NCI-H446 treated with DMSO at 0.1 percent for 48 hours (cell line): ENCODE measurements around the gene SLC45A1.
"Not testable (repeated sequence)": the region's sequence is repeated elsewhere in the genome, so short reads cannot be mapped to it uniquely, and the experiment has no call there.

Experiments
- DNase-seq: peaks from one replicate; lab custom pipeline; 2025; lab: John Stamatoyannopoulos, UW

SLC45A1 gene

DNA sequence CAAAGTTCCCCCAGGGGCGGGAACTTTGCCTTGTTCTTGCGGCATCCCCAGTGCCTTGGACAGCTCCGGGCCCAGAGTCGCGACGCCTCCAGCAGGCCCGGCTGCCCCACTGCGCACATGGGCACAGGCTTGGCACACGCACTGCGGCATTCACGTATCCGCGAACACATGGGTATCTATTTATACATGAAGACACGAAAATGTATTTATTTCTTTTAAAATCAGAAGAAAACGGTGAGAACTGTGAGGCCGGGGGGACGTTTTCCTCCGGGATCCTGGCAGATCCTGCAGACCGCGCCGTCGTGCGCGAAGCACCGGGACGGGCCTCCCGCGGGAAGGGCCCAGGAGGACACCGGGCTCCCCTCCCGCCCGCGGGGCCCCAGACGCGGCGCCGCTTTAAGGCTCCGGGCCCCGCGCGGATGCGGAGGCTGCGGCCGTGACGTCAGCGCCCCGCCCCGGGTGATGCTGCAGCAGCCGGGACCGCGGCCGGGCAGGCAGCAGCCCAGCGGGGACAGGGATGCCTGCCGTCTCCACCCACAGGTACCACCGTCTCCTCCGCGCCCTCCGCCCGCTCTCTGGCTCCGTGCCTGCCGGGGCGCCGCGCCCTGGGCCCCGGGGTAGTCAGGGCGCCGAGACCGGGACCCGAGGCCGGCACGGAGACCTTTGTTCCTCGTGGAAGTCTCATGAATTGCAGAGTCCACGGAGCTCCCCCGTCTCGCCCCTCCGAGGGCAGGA, at the start of gene SLC45A1:
TSS of gene SLC45A1 (plus strand) at position 468 of the 735 bp plus-strand sequence. CDS start 6,216 bp downstream, outside the sequence.
- peak; percentile 39 for DNase-seq

DNA sequence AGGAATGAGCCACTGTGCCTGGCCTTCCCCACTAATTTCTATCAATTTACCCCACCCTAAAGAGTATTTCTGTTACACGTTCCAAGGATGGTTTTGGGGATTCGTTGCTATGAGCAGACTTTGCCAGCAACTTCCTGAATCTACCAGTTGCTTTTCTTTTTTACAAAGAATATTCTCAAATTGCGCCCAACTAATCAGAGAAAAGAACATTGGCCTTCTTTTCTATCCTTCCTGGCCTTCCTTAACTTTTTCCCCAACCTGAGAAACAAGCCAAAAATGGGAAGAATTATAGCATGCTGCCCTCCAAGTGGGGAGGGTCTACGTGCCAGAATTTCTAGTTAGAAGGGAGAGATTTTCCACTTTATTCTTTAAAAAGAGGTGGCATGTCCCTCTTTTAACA, 44.9 kb upstream of the SLC45A1 start:
- DNase-seq, result no peak

GRCh38 chr1:8274352-8274751, 43.6 kb upstream of the SLC45A1 start:
- DNase-seq, result no peak

DNA sequence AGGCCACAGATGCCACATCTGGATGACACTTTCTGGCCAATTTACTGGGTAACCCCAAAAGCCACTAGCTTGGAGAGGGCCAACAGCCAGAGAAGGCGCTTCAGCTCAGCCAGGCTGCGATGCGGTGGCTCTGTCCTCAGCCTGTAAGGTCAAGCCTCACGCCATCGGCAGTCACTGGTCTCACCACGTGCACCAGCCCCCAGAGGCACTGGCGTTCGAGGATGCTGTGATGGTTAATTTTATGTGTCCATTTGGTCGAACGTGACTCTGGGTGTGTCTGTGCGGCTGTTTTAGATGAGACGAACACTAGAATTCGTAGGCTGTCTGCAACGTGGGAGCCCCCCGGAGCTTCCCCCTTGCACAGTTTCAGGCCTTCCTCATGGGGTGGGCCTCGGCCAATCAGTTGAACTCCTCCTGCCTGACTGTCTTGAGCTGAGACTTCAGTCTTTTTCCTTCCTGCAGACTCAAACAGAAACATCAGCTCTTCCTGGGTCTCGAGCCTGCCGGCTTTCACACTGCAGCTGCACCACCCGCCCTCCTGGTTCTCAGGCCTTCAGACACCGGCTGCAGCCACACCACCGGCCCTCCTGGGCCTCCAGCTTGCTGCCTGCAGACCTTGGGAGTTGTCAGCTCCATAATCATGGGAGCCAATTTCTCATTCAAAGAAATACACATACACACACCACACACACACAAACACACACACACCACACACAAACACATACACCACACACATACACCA, 41.6 kb upstream of the SLC45A1 start:
- no peak for DNase-seq

DNA sequence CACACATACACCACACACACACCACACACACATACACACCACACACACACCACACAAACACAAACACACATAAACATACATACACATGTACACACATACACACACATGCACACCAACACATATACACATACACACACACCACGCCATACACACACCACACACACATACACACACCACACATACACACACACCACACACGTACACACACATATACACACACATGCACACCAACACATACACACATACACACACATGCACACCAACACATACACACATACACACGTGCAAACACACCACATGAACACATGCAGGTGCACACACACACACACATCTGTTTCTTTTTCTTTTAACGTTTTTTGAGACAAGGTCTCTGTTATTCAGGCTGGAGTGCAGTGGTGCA, 41.0 kb upstream of the SLC45A1 start:
- no peak for DNase-seq

DNA sequence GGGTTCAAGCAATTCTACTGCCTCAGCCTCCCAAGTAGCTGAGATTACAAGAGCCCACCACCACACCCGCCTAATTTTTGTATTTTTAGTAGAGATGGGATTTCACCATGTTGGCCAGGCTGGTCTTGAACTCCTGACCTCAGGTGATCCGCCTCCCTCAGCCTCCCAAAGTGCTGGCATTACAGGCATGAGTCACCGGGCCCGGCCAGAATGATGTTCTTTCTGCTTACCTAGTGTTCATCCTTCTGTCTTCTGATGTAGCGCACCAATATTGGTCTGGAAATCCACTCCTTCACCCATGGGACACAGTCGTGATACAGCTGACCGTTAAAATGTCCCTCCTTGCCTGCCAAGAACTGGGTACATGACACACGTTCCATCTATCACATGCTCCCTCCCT, 39.2 kb upstream of the SLC45A1 start:
- not testable (repeated sequence) for DNase-seq

- no peak for DNase-seq
Observed at GRCh38 chr1:8281843-8282509, 35.9 kb upstream of the SLC45A1 start.

- DNase-seq, result no peak
Observed at GRCh38 chr1:8283058-8283884, 34.6 kb upstream of the SLC45A1 start.

- no peak for DNase-seq
Observed at GRCh38 chr1:8284127-8284526, 33.8 kb upstream of the SLC45A1 start.

GRCh38 chr1:8285103-8285502, 32.8 kb upstream of the SLC45A1 start:
- DNase-seq, result no peak

GRCh38 chr1:8285965-8286364, 31.9 kb upstream of the SLC45A1 start:
- DNase-seq, result no peak

DNA sequence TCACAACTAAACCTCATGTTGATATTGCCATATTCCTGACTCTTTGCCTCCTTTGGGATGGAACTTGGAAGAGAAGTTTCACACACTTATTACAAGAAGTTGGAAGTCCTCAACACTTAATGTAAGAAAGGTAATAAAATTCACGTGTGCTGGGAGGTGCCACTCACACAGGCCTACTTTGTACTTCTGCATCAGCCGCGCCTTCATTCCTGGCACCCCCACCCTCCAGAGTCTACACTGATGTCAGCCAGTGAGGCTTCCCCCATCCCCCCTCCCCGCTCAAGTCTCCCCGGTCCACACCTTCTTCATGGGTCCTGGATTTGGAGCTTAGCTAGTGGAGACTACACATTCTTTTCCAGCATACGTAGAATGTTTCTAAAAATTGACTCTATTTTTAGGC, 24.8 kb upstream of the SLC45A1 start:
- no peak for DNase-seq

DNA sequence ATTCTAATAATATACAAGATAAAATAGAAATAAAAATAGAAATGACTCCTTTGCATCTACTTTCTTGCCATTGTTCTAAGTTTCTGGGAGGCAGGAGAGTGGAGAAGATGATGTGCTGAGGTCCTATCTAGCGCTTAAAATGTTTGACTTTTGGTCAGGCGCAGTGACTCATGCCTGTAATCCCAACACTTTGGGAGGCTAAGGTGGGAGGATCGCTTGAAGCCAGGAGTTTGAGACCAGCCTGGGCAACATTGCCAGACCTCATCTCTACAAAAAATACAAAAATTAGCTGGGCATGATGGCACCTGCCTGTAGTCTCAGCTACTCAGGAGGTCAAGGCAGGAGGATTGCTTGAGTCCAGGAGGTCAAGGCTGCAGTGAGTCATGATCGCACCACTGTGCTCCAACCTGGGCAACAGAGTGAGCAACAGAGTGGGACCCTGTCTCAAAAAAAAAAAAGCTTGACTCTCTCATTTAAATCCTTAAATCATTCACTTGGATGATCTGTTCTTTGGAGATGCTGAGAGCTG, 24.2 kb upstream of the SLC45A1 start:
- no peak for DNase-seq

DNA sequence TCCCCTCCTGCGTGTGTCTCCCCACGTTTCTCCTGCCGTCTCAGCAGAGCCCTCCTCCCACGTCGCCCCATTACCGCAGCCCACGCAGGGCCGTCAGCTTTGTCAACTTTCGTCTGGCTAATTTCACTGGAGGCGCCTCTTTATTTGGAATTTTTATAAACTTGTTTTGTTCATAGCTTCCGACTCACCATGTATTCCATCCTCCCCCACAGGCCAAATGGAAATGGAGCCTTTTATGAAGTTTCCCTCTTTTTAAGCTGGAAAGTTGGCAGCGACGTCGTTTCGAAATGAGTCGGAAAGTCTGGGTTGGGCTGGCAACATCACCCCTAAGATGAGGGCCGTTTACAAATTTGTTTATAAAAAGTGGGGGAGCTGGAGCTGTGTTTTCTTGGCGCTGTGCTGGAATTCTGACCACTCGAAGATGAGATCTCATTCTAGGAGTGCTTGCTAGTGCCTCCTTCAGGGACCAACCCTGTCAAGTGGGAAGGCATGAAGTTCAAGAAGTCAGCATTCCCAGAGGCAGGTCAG, 23.7 kb upstream of the SLC45A1 start:
- DNase-seq, result no peak

DNA sequence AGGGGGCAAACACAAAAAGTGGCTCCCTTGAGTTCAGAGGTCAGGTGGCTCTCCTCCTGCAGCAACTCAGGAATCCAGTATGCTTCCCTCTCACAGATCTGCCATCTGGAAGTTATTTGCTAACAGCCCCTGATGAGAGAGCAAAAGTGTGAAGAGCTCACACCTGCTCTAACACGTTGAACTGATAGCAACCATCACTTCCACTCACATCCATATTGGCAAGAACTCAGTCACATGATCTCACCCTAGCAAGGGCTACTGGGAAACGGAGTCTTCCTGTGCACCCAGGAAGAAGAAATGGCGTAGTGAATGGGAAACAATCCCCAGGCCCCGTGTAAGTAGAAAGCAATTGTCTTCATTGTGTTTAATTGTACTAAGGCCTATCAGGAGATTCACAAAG, 20.7 kb upstream of the SLC45A1 start:
- DNase-seq, result no peak

DNA sequence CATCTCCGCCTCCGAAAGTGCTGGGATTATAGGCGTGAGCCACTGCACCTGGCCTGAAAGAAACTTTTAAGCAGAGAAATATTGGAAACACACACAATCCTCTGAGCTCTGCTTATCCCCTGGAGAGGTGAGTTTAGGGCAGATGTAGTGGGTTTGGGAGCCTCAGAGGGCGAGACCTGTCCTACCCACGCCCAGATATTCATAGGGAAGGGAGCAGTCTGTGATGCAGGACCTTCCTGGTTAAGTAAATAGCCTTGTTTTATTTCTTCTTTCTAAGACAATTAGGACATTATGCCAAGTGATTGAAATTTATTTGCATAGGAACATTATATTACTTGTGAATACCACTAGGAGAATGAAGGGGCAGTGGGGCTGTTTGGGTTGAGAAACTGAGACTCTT, 18.0 kb upstream of the SLC45A1 start:
- DNase-seq, result no peak

GRCh38 chr1:8302081-8302956, 15.6 kb upstream of the SLC45A1 start:
- DNase-seq, result no peak

DNA sequence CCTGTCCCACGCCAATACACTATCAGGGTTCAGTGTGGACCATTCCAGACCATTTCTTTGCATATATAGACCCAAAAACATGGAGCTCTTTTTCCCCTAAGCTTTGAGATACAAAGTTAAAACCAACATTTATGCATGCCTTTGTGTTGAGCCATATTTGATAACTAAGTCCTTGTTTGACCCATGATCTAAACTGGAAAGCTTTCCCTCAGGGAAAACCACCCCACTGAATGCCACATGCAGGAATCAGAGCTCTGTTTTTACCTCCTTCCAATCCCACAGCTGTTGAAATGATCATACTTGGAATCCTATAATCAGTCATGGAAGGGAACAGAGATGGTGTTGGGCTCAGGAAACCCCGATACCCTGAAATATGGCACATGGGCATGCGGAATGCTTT, 14.8 kb upstream of the SLC45A1 start:
- DNase-seq, result no peak

- no peak for DNase-seq
Observed at GRCh38 chr1:8303876-8304275, 14.0 kb upstream of the SLC45A1 start.

DNA sequence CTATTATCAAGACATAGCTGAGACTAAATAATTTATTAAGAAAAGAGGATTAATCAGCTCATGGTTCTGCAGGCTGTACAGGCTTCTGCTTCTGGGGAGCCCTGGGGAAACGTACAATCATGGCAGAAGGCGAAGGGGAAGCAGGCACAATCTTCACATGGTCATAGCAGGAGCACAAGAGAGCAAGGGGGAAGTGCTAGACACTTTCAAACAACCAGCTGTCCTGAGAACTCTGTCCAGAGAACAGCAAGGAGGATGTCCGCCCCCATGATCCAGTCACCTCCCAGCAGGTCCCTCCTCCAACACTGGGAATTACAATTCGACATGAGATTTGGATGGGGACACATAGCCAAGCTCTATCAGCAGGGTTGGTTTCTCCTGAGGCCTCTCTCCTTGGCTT, 10.3 kb upstream of the SLC45A1 start:
- DNase-seq, result no peak
